ENCODE measurements around the gene RNF4. TPM values are rescaled to one million over a fixed set of nuclear protein-coding genes. Genes with fewer than 3 reads are reported as not detected.
"Not testable (repeated sequence)": the region's sequence is repeated elsewhere in the genome, so short reads cannot be mapped to it uniquely, and the experiment has no call there.

The RNF4 gene
- total RNA-seq, 1 donor from 2014 or later: 42.0 TPM

GRCh38 chr4:2486981-2487380, 18.1 kb downstream of the RNF4 start:
- no peak for DNase-seq (ENCODE audit: low read depth)

GRCh38 chr4:2487632-2488031, 18.7 kb downstream of the RNF4 start:
- no peak for DNase-seq (ENCODE audit: low read depth)

- no peak for DNase-seq (ENCODE audit: low read depth)
Observed at GRCh38 chr4:2489081-2489805, 20.3 kb downstream of the RNF4 start.

- DNase-seq (ENCODE audit: low read depth): no peak
Observed at GRCh38 chr4:2489841-2490552, 21.1 kb downstream of the RNF4 start.

GRCh38 chr4:2492970-2493369, 24.1 kb downstream of the RNF4 start:
- no peak for DNase-seq (ENCODE audit: low read depth)

DNA sequence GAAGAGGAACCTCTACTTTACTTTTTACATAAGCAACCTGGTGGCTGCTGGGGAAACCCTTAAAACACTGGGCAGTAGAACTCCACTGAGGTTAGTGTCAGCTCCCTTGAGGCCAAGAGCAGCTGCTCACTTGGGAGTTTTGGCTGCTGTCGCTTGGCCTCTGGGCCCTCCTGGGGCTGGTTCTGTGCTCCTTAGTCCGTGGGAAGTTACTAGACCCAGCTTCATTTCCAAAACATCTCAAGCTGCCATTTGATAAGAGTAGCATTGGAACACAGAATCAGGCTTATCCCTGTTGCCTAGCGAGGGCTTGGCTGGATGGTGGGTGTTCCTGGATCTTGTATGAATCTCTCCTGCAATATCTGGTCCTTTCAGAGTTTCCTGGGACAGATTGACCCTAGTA, 26.1 kb downstream of the RNF4 start:
- DNase-seq (ENCODE audit: low read depth): no peak

GRCh38 chr4:2497324-2497723, 28.4 kb downstream of the RNF4 start:
- no peak for DNase-seq (ENCODE audit: low read depth)

DNA sequence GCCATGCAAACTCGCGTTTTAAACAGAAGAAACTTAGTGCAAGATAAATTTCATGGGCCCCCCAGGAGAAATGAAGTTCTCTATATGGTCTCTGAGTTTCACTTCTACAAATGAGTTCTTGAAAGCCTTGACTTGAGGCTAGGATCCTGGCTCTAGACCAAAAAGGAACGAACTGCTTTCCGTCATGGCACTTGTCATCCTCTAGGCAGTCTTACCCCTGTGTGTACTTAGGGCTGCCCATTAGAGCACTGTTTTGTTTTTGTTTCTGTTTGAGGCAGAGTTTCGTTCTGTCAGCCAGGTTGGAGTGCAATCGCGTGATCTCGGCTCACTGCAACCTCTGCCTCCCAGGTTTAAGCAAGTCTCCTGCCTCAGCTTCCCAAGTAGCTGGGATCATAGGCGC, 29.0 kb downstream of the RNF4 start:
- DNase-seq (ENCODE audit: low read depth): no peak

GRCh38 chr4:2500547-2500946, 31.6 kb downstream of the RNF4 start:
- DNase-seq (ENCODE audit: low read depth): peak; percentile 26

GRCh38 chr4:2501034-2501594, 32.2 kb downstream of the RNF4 start:
- DNase-seq (ENCODE audit: low read depth): no peak

- no peak for DNase-seq (ENCODE audit: low read depth)
Observed at GRCh38 chr4:2503809-2504208, 34.9 kb downstream of the RNF4 start.

DNA sequence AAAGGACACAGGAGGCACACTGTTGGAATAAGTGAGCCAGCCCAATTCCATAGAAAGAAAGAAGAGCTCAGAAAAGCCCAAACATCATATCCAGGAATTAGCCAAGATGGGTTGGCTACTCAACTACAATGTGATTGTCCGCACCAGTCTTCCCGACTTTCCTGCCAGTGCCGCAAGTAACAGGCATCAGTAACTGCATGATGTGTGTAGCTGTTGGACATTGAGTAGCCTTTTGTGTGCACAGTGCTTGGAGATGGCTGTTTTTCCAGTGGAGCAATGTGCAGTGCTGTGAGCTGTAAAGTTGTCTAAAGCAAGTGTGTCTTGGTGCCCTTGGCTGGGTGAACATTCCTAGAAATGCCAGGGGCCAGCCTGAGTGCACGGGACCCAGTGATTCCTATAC, 38.4 kb downstream of the RNF4 start:
- DNase-seq (ENCODE audit: low read depth): no peak

DNA sequence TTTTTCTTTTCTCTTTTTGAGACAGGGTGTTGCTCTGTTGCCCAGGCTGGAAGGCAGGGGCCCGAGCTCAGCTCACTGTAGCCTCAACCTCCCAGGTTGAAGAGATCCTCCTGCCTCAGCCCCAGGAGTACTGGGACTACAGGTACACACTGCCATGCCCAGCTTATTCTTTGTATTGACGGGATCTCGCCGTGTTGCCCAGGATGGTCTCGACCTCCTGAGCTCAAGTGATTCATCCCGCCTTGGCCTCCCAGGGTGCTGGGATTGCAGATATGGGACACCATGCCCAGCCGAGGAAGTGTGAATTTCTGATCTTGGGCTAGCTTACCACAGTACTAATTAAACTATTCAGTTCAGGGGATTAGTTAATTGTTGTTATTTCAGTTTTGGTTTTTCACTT, 38.9 kb downstream of the RNF4 start:
- DNase-seq (ENCODE audit: low read depth): no peak

- DNase-seq (ENCODE audit: low read depth): no peak
Observed at GRCh38 chr4:2510351-2511259, 41.7 kb downstream of the RNF4 start.

DNA sequence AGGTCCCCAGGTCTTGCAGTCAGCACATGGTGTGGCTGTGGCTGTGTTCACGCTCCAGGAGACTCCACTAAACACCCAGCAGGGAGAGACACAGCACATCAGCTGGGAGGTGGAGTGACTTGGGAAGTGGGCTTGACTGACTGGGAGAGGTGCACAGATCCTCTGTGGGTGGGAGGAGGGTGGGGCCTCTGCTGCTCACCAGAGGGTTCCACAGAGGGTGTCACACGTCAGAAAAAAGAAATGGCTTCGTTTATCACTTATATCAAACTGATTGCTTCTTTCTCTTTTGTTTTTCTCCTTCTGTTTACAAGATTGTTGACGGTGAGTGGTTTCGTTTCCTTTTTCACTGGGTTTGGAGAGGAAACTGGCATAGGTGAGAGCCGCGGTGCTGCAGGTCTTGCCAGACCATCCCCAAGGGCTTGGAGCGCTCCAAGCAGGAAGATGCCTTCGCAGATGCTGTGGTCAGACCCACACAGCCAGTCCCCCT, 42.8 kb downstream of the RNF4 start:
- DNase-seq (ENCODE audit: low read depth): no peak

DNA sequence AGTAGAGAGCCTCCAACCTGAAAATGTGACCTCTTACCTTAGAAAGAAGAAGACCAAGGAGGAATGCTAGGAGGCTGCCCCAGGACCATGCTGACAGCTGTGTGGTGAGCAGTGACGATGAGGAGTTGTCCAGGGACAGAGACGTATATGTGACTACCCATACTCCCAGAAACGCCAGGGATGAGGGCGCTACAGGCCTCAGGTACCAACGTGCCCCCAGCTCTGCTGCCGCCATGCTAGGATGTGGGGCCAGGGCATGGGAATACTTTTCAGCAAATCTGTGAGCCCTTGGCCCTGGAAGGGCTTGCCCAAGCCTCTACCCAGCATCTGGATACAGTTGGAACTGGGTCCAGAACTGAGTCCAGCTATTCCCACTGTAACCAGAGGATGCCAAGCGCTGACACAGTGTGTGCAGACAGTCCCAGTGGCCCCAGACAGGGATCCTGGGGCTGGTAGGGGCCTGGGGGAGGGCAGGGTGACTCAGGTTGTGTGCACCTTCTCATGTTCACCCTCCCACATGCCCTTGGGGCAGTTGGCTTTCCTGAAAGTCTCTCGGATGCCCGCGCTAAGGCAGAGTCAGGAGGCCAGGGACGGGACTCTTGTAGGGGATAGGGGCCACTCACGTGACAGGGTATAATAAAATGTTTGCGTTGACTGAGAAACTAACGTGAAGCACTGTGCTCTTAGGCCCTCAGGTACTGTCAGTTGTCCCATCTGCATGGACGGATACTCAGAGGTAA, 43.7 kb downstream of the RNF4 start:
- no peak for DNase-seq (ENCODE audit: low read depth)

- DNase-seq (ENCODE audit: low read depth): not testable (repeated sequence)
Observed at GRCh38 chr4:2514193-2514592, 45.3 kb downstream of the RNF4 start.

DNA sequence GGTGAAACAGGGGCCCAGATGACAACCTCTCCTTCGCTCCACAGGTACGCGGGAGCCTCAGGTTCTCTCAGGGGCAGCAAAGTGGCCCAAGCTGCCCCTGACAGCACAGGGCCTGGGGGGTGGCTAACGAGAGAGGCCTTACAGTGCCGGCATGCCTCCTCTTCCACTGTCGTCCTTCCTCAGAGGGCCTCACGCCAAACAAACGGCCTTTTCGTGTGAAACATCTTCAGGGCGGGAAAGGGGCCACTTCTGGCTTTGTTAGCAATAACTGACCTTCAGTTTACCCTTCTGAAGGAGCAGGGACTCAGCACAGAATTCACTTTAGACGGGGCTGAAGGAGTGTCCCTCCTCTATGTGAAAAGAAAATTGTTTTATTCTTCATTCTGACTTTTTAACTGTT, 46.0 kb downstream of the RNF4 start:
- DNase-seq (ENCODE audit: low read depth): not testable (repeated sequence)

- peak; percentile 73 for DNase-seq (ENCODE audit: low read depth)
Observed at GRCh38 chr4:2515830-2516550, 47.1 kb downstream of the RNF4 start.

- no peak for DNase-seq (ENCODE audit: low read depth)
Observed at GRCh38 chr4:2516635-2517034, 47.7 kb downstream of the RNF4 start.

All from myocyte (in vitro differentiated cells).